Muscle of back (tissue), 11 donors: ENCODE data around the gene SAMD11. TPM values are rescaled to one million over a fixed set of nuclear protein-coding genes. Genes with fewer than 3 reads are reported as not detected.

Source experiments
- DNase-seq, 3 donors: peaks; one replicate each; pipeline versions ENCODE4 v3.0.0 to v3.0.0-alpha.2; 2013
- polyA plus RNA-seq, 10 donors: library from polyadenylated mRNA; unstranded; fragments of 120-200 nt; gene quantifications; one replicate each; pipeline ENCODE4 v1.2.1, GENCODE V29; 2013; ENCODE audit not compliant: insufficient read length in 10 of 10

The SAMD11 gene
- polyA plus RNA-seq, 10 donors = 1.7 to 11.4 (median 4.4) TPM

- DNase-seq = no peak
Observed at GRCh38 chr1:993379-993995, 69.8 kb downstream of the SAMD11 start.

Other genes starting within 250 kb of the SAMD11 start
- gene OR4F16, start 237.3 kb upstream of the SAMD11 start, polyA plus RNA-seq = not detected
- gene NOC2L, start 35.3 kb downstream of the SAMD11 start, polyA plus RNA-seq = 10 to 100 TPM; 36.4 to 46.4 (median 39.7) TPM
- 1 to 10 TPM; 3.0 to 7.2 (median 5.2) TPM for gene KLHL17, start 36.7 kb downstream of the SAMD11 start, polyA plus RNA-seq
- gene PLEKHN1, start 42.6 kb downstream of the SAMD11 start, polyA plus RNA-seq = 1 to 10 TPM in 2 of 10 donors, under 1 TPM in 3, not detected in 5; 0.10 to 1.3 (median 0.25) TPM
- 1 to 10 TPM in 9 of 10 donors, under 1 TPM in 1; 0.97 to 2.9 (median 1.6) TPM for gene PERM1, start 58.2 kb downstream of the SAMD11 start, polyA plus RNA-seq
- 10 to 100 TPM in 9 of 10 donors, 1 to 10 TPM in 1; 7.4 to 18.4 (median 12.8) TPM for gene HES4, start 76.2 kb downstream of the SAMD11 start, polyA plus RNA-seq
- gene ISG15, start 89.6 kb downstream of the SAMD11 start, polyA plus RNA-seq = 10 to 100 TPM in 1 of 10 donors, 1 to 10 TPM in 9; 5.5 to 11.3 (median 7.9) TPM
- gene AGRN, start 96.2 kb downstream of the SAMD11 start, polyA plus RNA-seq = 10 to 100 TPM; 28.4 to 83.9 (median 44.4) TPM
- gene RNF223, start 150.4 kb downstream of the SAMD11 start, polyA plus RNA-seq = under 1 TPM in 5 of 10 donors, not detected in 5; 0.08 to 0.16 (median 0.11) TPM
- gene C1orf159, start 192.2 kb downstream of the SAMD11 start, polyA plus RNA-seq = 1 to 10 TPM; 3.8 to 7.1 (median 4.6) TPM
- gene TTLL10, start 250.0 kb downstream of the SAMD11 start, polyA plus RNA-seq = under 1 TPM in 7 of 10 donors, not detected in 3; 0.13 to 0.50 (median 0.27) TPM